Measurements from ENCODE around the gene TOP2A.

DNA sequence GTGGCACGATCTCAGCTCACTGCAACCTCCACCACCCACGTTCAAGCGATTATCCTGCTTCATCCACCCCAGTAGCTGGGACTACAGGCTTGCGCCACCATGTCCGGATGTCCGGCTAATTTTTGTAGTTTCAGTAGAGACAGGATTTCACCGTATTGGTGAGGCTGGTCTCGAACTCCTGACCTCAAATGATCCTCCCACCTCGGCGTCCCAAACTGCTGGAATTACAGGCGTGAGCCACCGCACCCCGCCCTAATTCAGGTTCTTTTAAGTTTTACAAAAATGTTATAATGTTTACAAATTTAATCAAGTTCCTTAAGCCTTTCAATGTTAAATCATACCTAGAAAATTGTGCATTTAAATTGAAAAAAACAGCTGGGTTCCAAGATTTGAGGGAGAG lies 39.9 kb downstream of the TOP2A start:
- TF ChIP-seq POLR2AphosphoS5 (IDR thresholded peaks at IDR 0.05; ENCODE audit: borderline replicate concordance, low read depth, low read length) (no peak), EZH2 (IDR thresholded peaks at IDR 0.05) (no peak)
